Lower leg skin (tissue), 4 donors: ENCODE results near the gene XYLT1. TPM values are rescaled to one million over a fixed set of nuclear protein-coding genes. Genes with fewer than 3 reads are reported as not detected.

Experiments used
- DNase-seq, 2 donors: peaks; one replicate each; pipeline ENCODE4 v3.0.0-alpha.2; 2019; ENCODE audit warnings: low spot score in 2 of 2
- H3K4me3 ChIP-seq: fragments of 200-600 bp; sonication (generic); 2 replicates; pipeline ENCODE4 v1.5.1; 2017; ENCODE audit warnings: mild to moderate bottlenecking, low read depth; ENCODE audit not compliant: poor library complexity, severe bottlenecking
- POLR2A ChIP-seq, 2 donors: fragments of 450-650 bp; IDR thresholded peaks; one replicate each; pipeline ENCODE4 v1.6.1; 2016 to 2017; ENCODE audit warnings: antibody characterized with exemption in 2 of 2, mild to moderate bottlenecking in 1 of 2, moderate library complexity in 1 of 2
- WGBS, 2 donors: methylation state at CpG; one replicate each; pipeline ENCODE4 v1.1.5; 2018; 5-methylcytosine and 5-hydroxymethylcytosine counted together
- intact Hi-C: fragments of 100-400 bp; cut with DNase I; formaldehyde crosslinking; loops from one replicate; pipeline ENCODE4 v1.15.0; 2023; ENCODE audit warnings: low total_unique reads
- total RNA-seq, 4 donors: library from RNA; depleted of rRNA; stranded (reverse); fragments of >200 nt; gene quantifications; one replicate each; pipeline ENCODE4 v1.1.0, GENCODE V29; 2016
- TF ChIP-seq, protein P1 (sequence below), 3 donors: fragments of 450-650 bp; IDR thresholded peaks; one replicate each; pipeline ENCODE4 v1.5.1; 2016; ENCODE audit warnings: antibody characterized with exemption in 3 of 3, mild to moderate bottlenecking in 3 of 3, moderate library complexity in 2 of 3

The XYLT1 gene
- total RNA-seq, 4 donors from 2014 or later: 17.2 to 20.3 (median 19.7) TPM

DNA sequence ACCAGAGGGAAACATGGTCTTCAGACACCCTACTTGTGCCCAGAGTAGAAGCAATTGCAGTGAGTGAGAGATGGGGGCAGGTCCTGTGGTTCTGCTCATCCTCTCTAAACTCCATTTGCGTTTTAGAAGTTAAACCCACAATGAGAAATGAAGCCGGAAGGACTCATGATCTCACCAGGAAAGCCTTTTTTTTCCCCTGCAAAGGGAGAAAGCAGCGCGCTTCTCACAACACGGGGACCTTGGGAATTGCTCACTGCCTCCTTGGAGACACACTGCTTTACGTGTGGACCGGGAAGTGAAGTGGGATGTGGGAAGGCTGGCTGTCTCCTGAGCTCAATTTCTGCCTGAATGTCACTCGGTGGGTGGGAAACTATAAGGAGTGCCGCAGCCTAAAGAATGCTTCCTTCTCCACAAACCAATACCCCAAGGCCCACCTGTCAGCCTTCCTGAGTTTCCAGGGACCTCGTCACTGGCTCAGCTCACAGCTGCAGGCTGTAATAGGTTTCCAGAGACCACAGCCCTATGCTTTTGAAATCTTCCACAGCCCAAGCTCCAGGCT lies 365.4 kb downstream of the XYLT1 start:
- H3K4me3 ChIP-seq: no peak overlapping the region
- WGBS, 2 donors: 71 to 72% methylated on average over 10 of the region's 10 CpGs
- DNase-seq: peak in 1 of 2 donors; percentile 10
- TF ChIP-seq, protein P1, sequence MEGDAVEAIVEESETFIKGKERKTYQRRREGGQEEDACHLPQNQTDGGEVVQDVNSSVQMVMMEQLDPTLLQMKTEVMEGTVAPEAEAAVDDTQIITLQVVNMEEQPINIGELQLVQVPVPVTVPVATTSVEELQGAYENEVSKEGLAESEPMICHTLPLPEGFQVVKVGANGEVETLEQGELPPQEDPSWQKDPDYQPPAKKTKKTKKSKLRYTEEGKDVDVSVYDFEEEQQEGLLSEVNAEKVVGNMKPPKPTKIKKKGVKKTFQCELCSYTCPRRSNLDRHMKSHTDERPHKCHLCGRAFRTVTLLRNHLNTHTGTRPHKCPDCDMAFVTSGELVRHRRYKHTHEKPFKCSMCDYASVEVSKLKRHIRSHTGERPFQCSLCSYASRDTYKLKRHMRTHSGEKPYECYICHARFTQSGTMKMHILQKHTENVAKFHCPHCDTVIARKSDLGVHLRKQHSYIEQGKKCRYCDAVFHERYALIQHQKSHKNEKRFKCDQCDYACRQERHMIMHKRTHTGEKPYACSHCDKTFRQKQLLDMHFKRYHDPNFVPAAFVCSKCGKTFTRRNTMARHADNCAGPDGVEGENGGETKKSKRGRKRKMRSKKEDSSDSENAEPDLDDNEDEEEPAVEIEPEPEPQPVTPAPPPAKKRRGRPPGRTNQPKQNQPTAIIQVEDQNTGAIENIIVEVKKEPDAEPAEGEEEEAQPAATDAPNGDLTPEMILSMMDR (IDR thresholded peaks at IDR 0.05): no peak
- no peak for TF ChIP-seq POLR2A (IDR thresholded peaks at IDR 0.05)
- intact Hi-C loops: no loop called here

DNA sequence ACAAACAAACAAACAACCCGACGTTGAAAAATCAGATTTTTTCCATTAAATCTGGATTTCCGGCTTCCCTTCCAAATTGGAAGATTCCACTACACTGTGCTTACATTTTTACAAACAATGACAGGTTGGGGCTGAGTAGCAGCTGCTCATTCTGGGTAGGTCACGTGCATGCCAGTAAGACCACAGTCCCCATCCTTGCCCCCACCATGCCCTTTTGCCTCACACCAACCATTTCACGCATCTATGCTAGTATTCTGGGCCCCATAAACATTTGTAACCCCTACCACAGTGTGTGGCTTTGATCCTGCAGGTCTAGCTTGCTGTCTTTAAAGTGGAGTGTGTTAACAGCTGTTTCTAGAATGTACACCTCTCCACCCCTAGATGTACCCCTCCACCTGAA lies 366.1 kb downstream of the XYLT1 start:
- no peak for DNase-seq
- intact Hi-C loops: no loop called here
- TF ChIP-seq POLR2A (IDR thresholded peaks at IDR 0.05): no peak
- TF ChIP-seq, protein P1 (IDR thresholded peaks at IDR 0.05): no peak
- no peak overlapping the region for H3K4me3 ChIP-seq
- 83 to 86% methylated on average over 5 of the region's 5 CpGs for WGBS, 2 donors

DNA sequence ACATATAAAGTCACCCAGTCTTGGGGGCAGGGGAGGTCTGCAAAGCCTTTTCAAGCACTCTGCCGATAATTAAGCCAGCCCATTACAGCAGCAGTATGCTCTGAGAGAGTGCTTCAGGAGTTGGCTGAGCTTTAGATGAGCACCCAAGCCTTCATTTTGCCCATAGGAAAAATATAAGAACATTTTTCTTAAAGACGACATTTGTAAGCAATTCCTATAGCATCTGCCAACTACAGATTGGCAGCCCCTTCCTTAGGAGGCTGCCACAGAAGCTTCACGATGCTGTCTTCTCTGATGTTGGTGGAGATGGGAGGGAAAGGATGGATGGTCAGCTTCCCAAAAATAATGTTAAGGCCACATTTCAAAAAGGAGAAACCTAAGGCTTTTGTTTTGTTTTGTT lies 367.5 kb downstream of the XYLT1 start:
- intact Hi-C loops: no loop called here
- 86 to 90% methylated on average over 3 of the region's 3 CpGs for WGBS, 2 donors
- no peak for DNase-seq
- H3K4me3 ChIP-seq: no peak overlapping the region
- no peak for TF ChIP-seq POLR2A (IDR thresholded peaks at IDR 0.05)
- TF ChIP-seq, protein P1 (IDR thresholded peaks at IDR 0.05): no peak

DNA sequence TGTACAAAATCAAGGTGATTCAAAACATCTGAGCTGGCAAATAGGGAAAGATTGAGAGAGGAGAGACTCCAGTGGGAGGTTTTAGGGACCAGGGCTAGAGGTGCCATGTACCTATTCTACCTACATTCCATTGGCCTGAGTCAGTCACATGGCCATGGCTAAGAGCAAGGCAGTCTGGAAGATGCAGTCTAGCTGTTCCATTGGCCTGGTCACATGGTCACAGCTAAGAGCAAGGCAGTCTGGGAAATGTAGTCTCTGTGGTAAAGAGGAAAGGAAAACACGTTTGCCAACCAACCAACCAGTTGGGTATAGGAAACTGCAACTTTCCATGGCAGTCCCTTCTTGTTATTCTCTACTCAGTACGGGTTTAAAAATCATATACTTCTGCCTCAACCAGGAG lies 369.1 kb downstream of the XYLT1 start:
- DNase-seq: no peak
- 81% methylated on average over 2 of the region's 2 CpGs for WGBS, 2 donors
- H3K4me3 ChIP-seq: no peak overlapping the region
- TF ChIP-seq POLR2A (IDR thresholded peaks at IDR 0.05): no peak
- TF ChIP-seq, protein P1 (IDR thresholded peaks at IDR 0.05): no peak
- intact Hi-C loops: no loop called here

DNA sequence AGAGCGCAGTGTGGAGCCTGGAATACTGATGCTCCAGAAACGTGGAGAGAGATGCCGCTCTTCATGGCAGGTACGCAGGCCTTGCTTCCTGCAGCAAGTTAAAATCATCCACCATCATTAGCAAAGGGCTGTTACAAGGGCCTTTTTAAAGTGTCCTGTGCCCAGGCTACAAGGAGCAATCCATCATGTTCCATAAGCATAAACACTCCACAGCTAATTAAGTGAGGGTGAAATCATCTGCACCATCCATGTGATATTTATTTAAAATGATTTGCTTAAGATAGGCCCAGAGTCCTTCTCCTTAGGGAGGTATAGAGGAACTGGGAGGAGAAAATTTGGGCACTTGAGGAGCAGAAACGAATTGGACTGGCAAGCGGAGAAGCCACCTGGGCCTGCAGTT lies 372.1 kb downstream of the XYLT1 start:
- 88 to 89% methylated on average over 6 of the region's 6 CpGs for WGBS, 2 donors
- DNase-seq: no peak
- intact Hi-C loops: no loop called here
- TF ChIP-seq, protein P1 (IDR thresholded peaks at IDR 0.05): no peak
- TF ChIP-seq POLR2A (IDR thresholded peaks at IDR 0.05): no peak
- no peak overlapping the region for H3K4me3 ChIP-seq

DNA sequence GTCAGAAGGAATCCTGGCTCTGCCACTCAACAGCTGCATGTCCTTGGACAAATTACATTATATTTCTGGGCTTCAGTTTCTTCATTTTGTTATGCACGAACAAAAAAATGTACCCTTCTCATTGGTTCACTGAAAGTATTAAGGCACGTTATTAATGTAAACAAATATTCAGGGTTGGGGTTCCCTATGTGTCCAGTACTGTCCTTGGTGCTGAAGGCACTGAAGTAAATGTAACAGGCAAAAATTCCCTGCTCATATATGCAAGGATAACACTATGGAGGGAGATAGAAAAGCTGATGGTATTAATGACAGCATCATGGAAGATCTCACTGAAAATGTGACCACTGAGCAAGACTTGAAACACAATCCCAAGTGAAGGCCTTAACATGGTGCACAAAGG lies 386.6 kb downstream of the XYLT1 start:
- H3K4me3 ChIP-seq: no peak overlapping the region
- 47 to 49% methylated on average over 2 of the region's 2 CpGs for WGBS, 2 donors
- intact Hi-C loops: no loop called here
- no peak for TF ChIP-seq POLR2A (IDR thresholded peaks at IDR 0.05)
- TF ChIP-seq, protein P1 (IDR thresholded peaks at IDR 0.05): no peak
- DNase-seq: no peak
